Astrocyte (in vitro differentiated cells and primary cell): Measurements from ENCODE around the gene LRRK1. TPM values are rescaled to one million over a fixed set of nuclear protein-coding genes. Genes with fewer than 3 reads are reported as not detected.

ENCODE experiments used
- DNase-seq: peaks from one replicate; pipeline ENCODE4 v3.0.0-alpha.2; 2010; ENCODE audit warnings: low read depth
- FAIRE-seq: peaks from 2 replicates; lab custom pipeline; 2011; peaks lifted over from hg19 to GRCh38; lab: Jason Lieb, UNC
- H2AFZ ChIP-seq: 2 replicates; pipeline ENCODE4 v1.6.0; 2012; ENCODE audit warnings: low read depth, low read length, inconsistent platforms
- H3K27ac ChIP-seq: 2 replicates; pipeline ENCODE4 v1.5.1; 2011; ENCODE audit warnings: low read depth, low read length, inconsistent platforms
- H3K27me3 ChIP-seq: 2 replicates; pipeline ENCODE4 v1.6.0; 2011; ENCODE audit warnings: low read length, inconsistent platforms; ENCODE audit not compliant: insufficient read depth
- H3K36me3 ChIP-seq: 2 replicates; pipeline ENCODE4 v1.5.1; 2011; ENCODE audit warnings: low read length, inconsistent platforms; ENCODE audit not compliant: insufficient read depth
- H3K4me1 ChIP-seq: 2 replicates; pipeline ENCODE4 v1.5.1; 2011; ENCODE audit warnings: low read length, inconsistent platforms; ENCODE audit not compliant: insufficient read depth
- H3K4me2 ChIP-seq: 2 replicates; pipeline ENCODE4 v1.6.0; 2012; ENCODE audit warnings: low read length, inconsistent platforms
- H3K4me3 ChIP-seq: 2 replicates; pipeline ENCODE4 v1.5.1; 2011; ENCODE audit warnings: low read depth, mild to moderate bottlenecking, low read length, inconsistent platforms; ENCODE audit not compliant: insufficient read depth
- H3K79me2 ChIP-seq: 2 replicates; pipeline ENCODE4 v1.6.0; 2012; ENCODE audit warnings: mild to moderate bottlenecking, low read length, inconsistent platforms; ENCODE audit not compliant: insufficient read depth
- H3K9ac ChIP-seq: 2 replicates; pipeline ENCODE4 v1.6.0; 2012; ENCODE audit warnings: mild to moderate bottlenecking, low read length, inconsistent platforms
- H3K9me3 ChIP-seq: 2 replicates; pipeline ENCODE4 v1.5.1; 2012; ENCODE audit warnings: low read depth, mild to moderate bottlenecking, low read length, inconsistent platforms; ENCODE audit not compliant: insufficient read depth
- H4K20me1 ChIP-seq: 2 replicates; pipeline ENCODE4 v1.6.0; 2012; ENCODE audit warnings: low read length, inconsistent platforms; ENCODE audit not compliant: insufficient read depth
- H3K27ac Mint-ChIP-seq: one replicate; pipeline ENCODE4 v1.8.0; 2021; ENCODE audit warnings: mild to moderate bottlenecking, mixed read lengths; ENCODE audit not compliant: unreplicated experiment
- H3K27me3 Mint-ChIP-seq: one replicate; pipeline ENCODE4 v1.8.0; 2021; ENCODE audit warnings: low read depth, mixed read lengths; ENCODE audit not compliant: unreplicated experiment
- H3K36me3 Mint-ChIP-seq: one replicate; pipeline ENCODE4 v1.8.0; 2021; ENCODE audit warnings: low read depth, mixed read lengths; ENCODE audit not compliant: unreplicated experiment
- H3K4me1 Mint-ChIP-seq: one replicate; pipeline ENCODE4 v1.8.0; 2021; ENCODE audit warnings: low read depth, mixed read lengths; ENCODE audit not compliant: unreplicated experiment
- H3K4me3 Mint-ChIP-seq: one replicate; pipeline ENCODE4 v1.8.0; 2021; ENCODE audit warnings: mild to moderate bottlenecking, moderate library complexity, mixed read lengths; ENCODE audit not compliant: unreplicated experiment
- H3K9me3 Mint-ChIP-seq: one replicate; pipeline ENCODE4 v1.8.0; 2021; ENCODE audit warnings: mild to moderate bottlenecking, mixed read lengths; ENCODE audit not compliant: unreplicated experiment
- CTCF ChIP-seq: IDR thresholded peaks from 2 replicates; pipeline ENCODE4 v1.5.1; 2011; ENCODE audit warnings: low read depth, mild to moderate bottlenecking, inconsistent platforms, low read length, moderate library complexity; ENCODE audit not compliant: insufficient read depth
- EZH2 ChIP-seq: IDR thresholded peaks from 2 replicates; pipeline ENCODE4 v1.6.1; 2012; ENCODE audit warnings: mild to moderate bottlenecking, low read length, inconsistent platforms; ENCODE audit not compliant: insufficient read depth
- total RNA-seq: library from RNA; stranded (reverse); gene quantifications from 2 replicates; pipeline ENCODE4 v1.2.1, GENCODE V29; 2021

The LRRK1 gene
- total RNA-seq, 1 donor from 2014 or later: 0.41 TPM

- Histone ChIP-seq H3K9ac (no peak overlapping the region), H3K4me2 (no peak overlapping the region), H3K4me3 (no peak overlapping the region), H3K36me3 (no peaks in the 10 kb centered on the region), H4K20me1 (no peaks in the 10 kb centered on the region), H3K27me3 (no peaks in the 10 kb centered on the region), H3K27ac (no peak overlapping the region), H2AFZ (no peak overlapping the region), H3K4me1 (no peaks in the 10 kb centered on the region), H3K79me2 (no peaks in the 10 kb centered on the region), H3K9me3 (no peaks in the 10 kb centered on the region)
- Mint-ChIP-seq H3K9me3 (no peaks in the 10 kb centered on the region), H3K4me3 (no peak overlapping the region), H3K27ac (no peak overlapping the region), H3K27me3 (peaks cover 9% of the 10 kb centered on the region), H3K36me3 (no peaks in the 10 kb centered on the region), H3K4me1 (no peaks in the 10 kb centered on the region)
- TF ChIP-seq EZH2 (no peak), CTCF (no peak)
- FAIRE-seq (no peak), DNase-seq (no peak)
Observed at GRCh38 chr15:100985401-100985800, 66.2 kb downstream of the LRRK1 start.

- no peaks in the 10 kb centered on the region for H3K36me3 Mint-ChIP-seq
- no peaks in the 10 kb centered on the region for H3K9me3 Mint-ChIP-seq
- H3K4me3 ChIP-seq: no peak overlapping the region
- H3K9ac ChIP-seq: no peak overlapping the region
- DNase-seq: no peak
- no peak overlapping the region for H2AFZ ChIP-seq
- no peak overlapping the region for H3K4me2 ChIP-seq
- no peak overlapping the region for H3K27ac ChIP-seq
- H3K4me1 ChIP-seq: no peaks in the 10 kb centered on the region
- no peaks in the 10 kb centered on the region for H3K36me3 ChIP-seq
- no peak for TF ChIP-seq EZH2
- no peak for TF ChIP-seq CTCF
- no peak overlapping the region for H3K4me3 Mint-ChIP-seq
- no peaks in the 10 kb centered on the region for H3K79me2 ChIP-seq
- no peaks in the 10 kb centered on the region for H3K9me3 ChIP-seq
- H4K20me1 ChIP-seq: no peaks in the 10 kb centered on the region
- peaks cover 9% of the 10 kb centered on the region for H3K27me3 Mint-ChIP-seq
- no peaks in the 10 kb centered on the region for H3K4me1 Mint-ChIP-seq
- H3K27me3 ChIP-seq: no peaks in the 10 kb centered on the region
- no peak overlapping the region for H3K27ac Mint-ChIP-seq
- FAIRE-seq: no peak
Observed at GRCh38 chr15:100986158-100986896, 67.2 kb downstream of the LRRK1 start.

- H4K20me1 ChIP-seq: no peaks in the 10 kb centered on the region
- no peak overlapping the region for H3K4me2 ChIP-seq
- H2AFZ ChIP-seq: no peak overlapping the region
- H3K9ac ChIP-seq: no peak overlapping the region
- no peak overlapping the region for H3K27ac ChIP-seq
- H3K4me3 ChIP-seq: no peak overlapping the region
- TF ChIP-seq EZH2 (no peak), CTCF (no peak)
- H3K4me1 ChIP-seq: no peaks in the 10 kb centered on the region
- no peaks in the 10 kb centered on the region for H3K4me1 Mint-ChIP-seq
- H3K9me3 ChIP-seq: no peaks in the 10 kb centered on the region
- peaks cover 9% of the 10 kb centered on the region for H3K27me3 Mint-ChIP-seq
- H3K36me3 Mint-ChIP-seq: no peaks in the 10 kb centered on the region
- no peak for DNase-seq
- no peaks in the 10 kb centered on the region for H3K27me3 ChIP-seq
- H3K9me3 Mint-ChIP-seq: no peaks in the 10 kb centered on the region
- no peaks in the 10 kb centered on the region for H3K36me3 ChIP-seq
- FAIRE-seq: no peak
- no peak overlapping the region for H3K4me3 Mint-ChIP-seq
- no peak overlapping the region for H3K27ac Mint-ChIP-seq
- no peaks in the 10 kb centered on the region for H3K79me2 ChIP-seq
Observed at GRCh38 chr15:100987143-100987542, 68.0 kb downstream of the LRRK1 start.
